Forelimb muscle (tissue), 1 donor: Measurements from ENCODE around the gene ABCG1. TPM values are rescaled to one million over a fixed set of nuclear protein-coding genes. Genes with fewer than 3 reads are reported as not detected.
A peak's percentile ranks its signal among the peaks of the same experiment; 100 is the strongest.

Experiments
- DNase-seq: peaks from one replicate; pipeline ENCODE4 v3.0.0-alpha.2; 2013; ENCODE audit warnings: low read depth
- polyA plus RNA-seq: library from polyadenylated mRNA; unstranded; fragments of 120-200 nt; gene quantifications from one replicate; pipeline ENCODE4 v1.2.1, GENCODE V29; 2013; ENCODE audit not compliant: insufficient read length

The ABCG1 gene
- polyA plus RNA-seq, 1 donor: 6.7 TPM

DNA sequence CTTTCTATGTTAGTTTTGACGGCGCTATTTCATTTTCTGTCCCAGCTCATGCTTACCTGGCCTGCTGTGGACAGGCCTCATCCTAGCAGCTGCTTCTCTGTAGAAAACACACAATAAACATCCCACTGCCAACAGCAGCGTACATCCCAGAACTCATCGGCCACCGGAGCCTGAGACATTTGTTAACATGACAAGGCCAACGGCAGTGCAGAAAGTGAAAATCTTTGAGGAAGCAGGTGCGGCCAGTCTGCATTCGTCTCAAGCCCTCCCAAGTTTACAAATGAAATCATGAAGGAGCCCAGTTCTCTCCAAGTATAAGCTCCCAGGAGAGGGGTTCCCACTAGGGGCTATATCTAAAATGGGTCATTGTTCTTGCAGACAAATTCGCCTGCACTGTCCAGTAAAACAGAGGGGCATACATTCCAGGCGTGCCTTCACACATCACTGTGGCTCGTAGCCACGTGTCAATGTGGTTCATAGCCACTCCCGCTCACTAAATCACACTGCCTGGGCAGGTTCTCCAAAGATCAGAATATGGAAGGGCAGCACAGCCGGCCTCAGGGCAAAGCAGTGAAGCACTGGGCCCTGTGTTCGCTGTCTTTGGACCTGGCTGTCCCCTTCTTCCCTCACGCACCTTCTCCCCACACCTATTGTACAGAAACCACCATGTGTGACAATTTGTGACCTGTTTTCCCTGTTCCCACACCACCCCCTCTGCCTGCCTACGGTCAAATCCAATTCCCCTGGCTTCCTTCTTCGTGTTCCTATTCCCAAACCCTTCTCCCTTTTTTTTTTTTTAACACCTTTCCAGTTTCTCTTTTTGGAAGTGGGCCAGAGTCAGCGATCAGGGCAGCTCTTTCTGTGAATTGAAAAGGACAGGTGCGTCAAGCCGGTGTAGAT, 27.0 kb upstream of the ABCG1 start:
- DNase-seq: no peak

- no peak for DNase-seq
Measured at GRCh38 chr21:42193131-42193671, 25.7 kb upstream of the ABCG1 start.

DNA sequence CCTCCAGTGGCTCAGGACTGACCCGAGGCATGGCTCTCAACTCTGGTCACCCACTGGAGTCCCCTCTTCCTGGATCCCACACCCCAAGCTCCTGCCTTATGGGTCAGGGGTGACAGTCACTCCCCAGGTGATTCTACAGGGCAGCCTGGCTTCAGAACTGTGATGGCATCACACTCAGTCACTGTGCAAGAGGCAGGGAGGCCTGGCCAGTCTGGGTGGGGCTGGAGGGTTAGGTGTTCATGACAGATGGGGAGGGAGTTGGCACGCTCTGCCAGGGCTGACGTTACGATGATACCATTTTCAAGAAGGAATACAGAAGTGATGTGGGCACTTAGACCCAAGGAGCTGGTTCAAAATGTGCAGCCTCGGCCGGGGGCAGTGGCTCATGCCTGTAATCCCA, 25.2 kb upstream of the ABCG1 start:
- DNase-seq: no peak

DNA sequence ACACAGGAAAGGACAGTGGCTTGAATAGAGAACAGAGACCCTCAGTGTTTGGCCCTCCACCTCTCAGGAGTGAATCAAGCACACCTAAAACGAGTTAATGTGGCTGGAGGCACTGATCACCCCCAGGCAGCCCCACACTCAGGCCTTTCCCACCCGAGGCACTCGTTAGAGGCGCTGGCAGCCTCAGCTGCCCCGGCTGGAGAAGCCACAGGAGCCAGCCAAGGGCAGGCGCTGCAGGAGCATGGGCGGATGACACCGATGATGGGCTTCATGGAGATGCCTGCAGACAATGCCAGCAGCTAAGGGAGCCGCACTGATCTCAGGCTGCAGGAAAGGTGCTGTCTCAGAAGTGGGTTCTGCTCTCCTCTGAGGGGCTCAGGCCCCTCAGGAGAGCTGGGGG, 24.1 kb upstream of the ABCG1 start:
- no peak for DNase-seq

- no peak for DNase-seq
Measured at GRCh38 chr21:42195378-42196031, 23.4 kb upstream of the ABCG1 start.

GRCh38 chr21:42198929-42199867, 19.7 kb upstream of the ABCG1 start:
- DNase-seq: peak; percentile 32

DNA sequence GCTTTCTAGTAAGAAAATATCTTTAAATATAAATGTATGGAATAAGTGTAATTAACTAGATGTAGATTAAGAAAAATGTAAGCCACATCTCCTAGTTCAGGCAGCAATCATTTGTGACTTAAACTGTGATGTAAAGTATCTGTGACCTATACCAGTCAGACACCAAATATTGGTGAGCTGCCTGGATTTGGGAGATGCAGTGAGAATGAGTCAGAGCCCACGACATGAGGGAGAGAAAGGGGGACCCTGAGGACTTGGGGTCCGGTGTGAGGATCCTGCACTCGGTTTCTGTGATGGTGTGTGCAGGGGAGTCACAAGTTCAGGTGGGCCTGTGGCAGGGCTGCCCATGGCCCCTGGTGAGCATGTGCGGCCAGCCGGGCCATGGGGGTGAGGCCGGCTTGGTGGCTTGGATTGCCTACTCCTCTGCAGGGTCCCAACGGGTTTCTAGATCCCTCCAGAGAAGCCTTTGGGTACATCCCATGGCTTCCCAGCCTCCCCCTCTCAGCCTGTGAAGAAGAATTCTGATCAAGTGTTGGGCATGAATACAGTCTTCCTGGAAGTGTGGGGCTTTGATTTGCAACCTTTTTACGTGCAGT, 19.0 kb upstream of the ABCG1 start:
- DNase-seq: no peak

- DNase-seq: no peak
Measured at GRCh38 chr21:42200906-42201614, 17.9 kb upstream of the ABCG1 start.

DNA sequence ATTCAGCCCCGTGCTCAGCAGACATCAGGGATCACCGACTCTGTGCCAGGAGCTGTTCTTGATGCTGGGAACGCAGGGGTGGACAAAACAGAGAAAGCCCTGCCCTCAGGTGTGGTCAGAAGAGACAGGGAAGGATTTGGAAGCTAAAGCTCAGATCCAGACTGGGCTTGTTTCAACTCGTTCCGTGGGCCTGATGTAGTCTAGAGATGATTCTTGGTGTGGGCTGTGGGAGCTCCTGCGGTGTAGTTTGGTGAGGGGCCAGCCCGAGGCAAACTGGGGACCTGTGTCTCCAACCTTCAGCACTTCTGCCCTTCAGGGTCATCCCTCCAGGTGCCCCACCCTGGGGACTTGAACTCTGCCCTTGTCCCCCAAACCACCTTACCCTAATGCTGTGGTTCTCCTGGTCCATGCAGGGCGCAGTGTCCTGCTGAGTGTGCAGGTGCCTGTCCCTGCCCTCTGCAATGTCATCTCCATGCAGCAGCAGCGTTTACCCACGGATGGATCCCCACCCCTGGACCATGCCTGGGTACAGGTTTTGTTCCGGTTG, 17.3 kb upstream of the ABCG1 start:
- DNase-seq: no peak

DNA sequence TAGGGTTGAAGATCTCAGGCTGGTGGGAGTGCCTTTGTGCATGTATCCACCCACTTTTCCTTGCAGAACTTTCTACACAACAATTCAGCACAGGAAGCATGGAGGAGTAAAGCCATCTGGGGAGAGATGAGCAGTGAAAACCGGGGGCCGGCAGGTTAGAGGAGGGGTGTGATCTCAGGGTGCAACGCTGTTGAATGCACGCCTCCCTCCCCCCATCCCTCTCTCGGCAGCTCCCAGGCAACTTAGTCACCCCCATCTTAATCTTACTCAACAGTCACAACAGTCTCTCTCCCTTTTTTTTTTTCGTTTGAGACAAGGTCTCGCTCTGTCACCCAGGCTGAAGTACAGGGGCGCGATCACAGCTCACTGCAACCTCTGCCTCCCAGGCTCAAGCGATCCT, 16.6 kb upstream of the ABCG1 start:
- no peak for DNase-seq

DNA sequence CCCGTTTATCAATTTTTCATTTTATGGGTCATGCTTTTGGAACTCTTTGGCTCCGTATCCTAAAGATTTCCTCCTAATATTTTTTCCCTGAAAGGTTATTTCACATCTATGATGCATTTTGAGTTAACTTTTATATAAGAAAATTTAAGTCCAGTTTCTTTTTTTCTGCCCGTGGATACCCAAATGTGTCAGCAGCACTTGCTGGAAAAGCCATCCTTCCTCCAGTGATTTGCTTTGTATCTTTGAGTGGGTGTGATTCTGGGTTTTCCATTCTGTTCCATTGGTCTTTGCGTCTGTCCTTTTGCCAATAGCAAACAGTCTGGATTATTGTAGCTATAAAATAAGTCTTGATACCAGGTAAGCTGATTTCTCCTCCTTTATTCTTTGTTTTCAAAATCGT, 15.6 kb upstream of the ABCG1 start:
- DNase-seq: no peak

GRCh38 chr21:42203936-42204335, 15.0 kb upstream of the ABCG1 start:
- no peak for DNase-seq

DNA sequence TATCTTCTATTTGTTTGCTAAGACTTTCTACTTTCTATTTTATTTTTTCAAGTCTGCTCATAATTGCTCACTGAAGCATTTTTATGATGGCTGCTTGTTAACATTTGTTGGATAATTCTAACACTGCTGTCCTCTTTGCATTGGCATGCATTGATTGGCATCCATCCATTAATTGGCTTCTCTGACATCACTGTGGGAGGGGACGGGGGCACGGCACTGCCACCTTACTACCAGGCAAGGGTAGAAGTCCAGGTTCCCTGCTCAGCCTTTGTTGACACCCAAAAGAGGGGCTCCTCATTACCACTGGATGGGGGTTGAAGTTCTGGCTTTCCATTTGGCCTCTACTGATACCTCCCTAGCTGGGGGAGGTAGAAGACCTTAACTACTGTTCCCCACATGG, 11.5 kb upstream of the ABCG1 start:
- DNase-seq: no peak

GRCh38 chr21:42208036-42208435, 10.9 kb upstream of the ABCG1 start:
- no peak for DNase-seq

DNA sequence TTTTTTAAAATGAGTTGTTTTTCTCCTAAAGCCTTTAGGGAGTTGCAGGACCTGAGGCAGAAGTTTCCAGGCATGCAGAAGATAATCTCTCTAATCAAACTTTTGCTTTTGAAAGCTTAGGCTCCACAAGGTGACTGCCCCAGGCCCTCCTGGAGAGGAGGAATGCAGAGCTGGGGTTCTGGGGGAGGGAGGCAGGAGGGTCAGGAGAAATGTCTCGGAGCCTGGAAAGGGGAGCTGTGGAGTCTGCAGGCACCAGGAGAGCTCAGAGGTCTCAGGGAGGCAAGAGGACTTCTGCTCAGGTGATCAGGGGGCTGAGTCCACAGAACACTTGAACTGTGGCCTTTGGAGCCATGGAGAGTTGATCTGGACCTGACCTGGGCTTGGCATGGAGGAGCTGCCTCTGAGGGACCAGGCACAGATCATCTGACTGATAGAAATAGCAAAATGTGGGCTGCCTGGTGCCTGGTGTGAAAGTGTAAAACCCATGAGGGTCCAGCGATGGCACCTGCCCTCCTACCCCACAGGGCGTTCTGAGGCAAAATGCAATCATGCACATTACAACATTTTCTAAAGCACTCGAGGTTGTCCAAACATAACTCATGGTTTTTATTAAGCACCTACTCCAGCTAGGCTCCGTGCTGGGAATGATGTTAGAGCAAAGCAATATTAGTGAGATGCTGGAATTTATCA, 10.0 kb upstream of the ABCG1 start:
- no peak for DNase-seq

- DNase-seq: no peak
Measured at GRCh38 chr21:42209801-42210479, 9.0 kb upstream of the ABCG1 start.

GRCh38 chr21:42212266-42212665, 6.7 kb upstream of the ABCG1 start:
- no peak for DNase-seq

DNA sequence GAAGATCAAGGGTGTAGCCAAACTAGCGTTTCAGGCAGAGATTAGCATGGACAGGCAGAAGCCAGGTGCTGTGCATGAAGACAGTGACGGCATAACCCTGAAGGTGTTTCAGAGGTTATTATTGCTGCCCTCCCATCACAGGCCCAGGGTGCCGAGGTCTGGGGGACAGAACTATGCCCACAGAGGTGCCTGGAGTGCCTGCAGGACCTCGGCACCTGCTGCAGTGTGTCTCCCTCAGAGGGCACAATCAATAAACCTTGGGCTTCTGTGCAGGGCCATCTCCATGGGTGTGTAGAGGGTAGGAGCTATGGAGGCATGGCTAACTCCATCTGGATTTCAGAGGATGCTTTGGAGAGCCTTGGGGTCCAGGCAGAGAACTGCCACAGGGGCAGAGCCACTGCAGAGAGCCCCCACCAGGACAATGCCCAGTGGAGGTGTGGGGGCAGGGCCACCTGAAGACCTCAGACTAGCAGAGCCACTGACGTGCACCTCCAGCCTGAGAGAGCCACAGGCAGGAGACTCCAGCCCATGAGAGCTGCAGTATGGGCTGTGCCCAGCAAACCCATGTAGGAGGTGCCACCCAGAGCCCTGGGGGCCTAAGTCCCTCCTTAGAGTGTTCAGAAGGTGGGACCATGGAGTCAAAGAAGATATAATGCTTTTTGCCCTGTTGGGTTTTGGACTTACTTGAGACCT, 5.7 kb upstream of the ABCG1 start:
- DNase-seq: no peak
